Choroid plexus epithelial cell (primary cell): ENCODE measurements around the gene ZCCHC14.

ENCODE experiments used
- DNase-seq: peaks from one replicate; pipeline ENCODE4 v3.0.0-alpha.2; 2010; ENCODE audit warnings: low read depth
- H3K4me3 ChIP-seq: 2 replicates; pipeline ENCODE4 v1.5.1; 2011; ENCODE audit warnings: low read depth, mild to moderate bottlenecking, control low read depth, low read length, moderate library complexity
- CTCF ChIP-seq: conservative IDR thresholded peaks from 2 replicates; pipeline ENCODE4 v1.5.1; 2011; ENCODE audit warnings: low read depth, mild to moderate bottlenecking, control low read depth, inconsistent platforms, low read length, moderate library complexity

The ZCCHC14 gene

GRCh38 chr16:87415441-87415840 is 77.4 kb downstream of the ZCCHC14 start:
- no peak overlapping the region for H3K4me3 ChIP-seq
- TF ChIP-seq CTCF: no peak

GRCh38 chr16:87414251-87414680 is 78.6 kb downstream of the ZCCHC14 start:
- no peak for TF ChIP-seq CTCF
- H3K4me3 ChIP-seq: no peak overlapping the region
- no peak for DNase-seq

More at GRCh38 chr16:87415441-87415840, 77.4 kb downstream of the ZCCHC14 start:
- DNase-seq: no peak

GRCh38 chr16:87412996-87413421 is 79.8 kb downstream of the ZCCHC14 start:
- no peak for TF ChIP-seq CTCF
- DNase-seq: no peak
- H3K4me3 ChIP-seq: no peak overlapping the region

- H3K4me3 ChIP-seq: no peak overlapping the region
- TF ChIP-seq CTCF: no peak
- DNase-seq: no peak
Observed at GRCh38 chr16:87412371-87412995, 80.3 kb downstream of the ZCCHC14 start.

GRCh38 chr16:87411375-87412271 is 81.2 kb downstream of the ZCCHC14 start:
- no peak for TF ChIP-seq CTCF
- no peak for DNase-seq
- H3K4me3 ChIP-seq: no peak overlapping the region

- peak; percentile 30 for TF ChIP-seq CTCF
- no peak overlapping the region for H3K4me3 ChIP-seq
- DNase-seq: no peak
Observed at GRCh38 chr16:87410968-87411367, 81.9 kb downstream of the ZCCHC14 start.

GRCh38 chr16:87410530-87410929 is 82.3 kb downstream of the ZCCHC14 start:
- DNase-seq: no peak
- no peak for TF ChIP-seq CTCF
- H3K4me3 ChIP-seq: no peak overlapping the region
